H1 (cell line): Measurements from ENCODE around the gene BEST3. TPM values are rescaled to one million over a fixed set of nuclear protein-coding genes. Genes with fewer than 3 reads are reported as not detected.

Experiments
- CTCF ChIA-PET: fragments of 300-600 bp; sonication (Branson Sonifier 250); formaldehyde crosslinking; loops from one replicate; lab custom pipeline; 2021; ENCODE audit not compliant: partially characterized antibody; lab: Charles Lee
- POLR2A ChIA-PET: fragments of 300-600 bp; sonication (Branson Sonifier 250); formaldehyde crosslinking; loops from one replicate; lab custom pipeline; 2021; ENCODE audit warnings: inconsistent platforms; ENCODE audit not compliant: partially characterized antibody; lab: Charles Lee
- DNase-seq, 2 experiments: peaks; one replicate each; pipeline versions ENCODE4 v3.0.0 to v3.0.0-alpha.2; 2010 to 2022; ENCODE audit warnings: low spot score in 2 of 2, low read depth in 1 of 2, mixed read lengths in 1 of 2
- FAIRE-seq: peaks from 2 replicates; lab custom pipeline; 2011; peaks lifted over from hg19 to GRCh38; lab: Jason Lieb, UNC
- H2AFZ ChIP-seq: 2 replicates; pipeline ENCODE4 v1.8.1; 2012; ENCODE audit warnings: low read length, inconsistent platforms
- H2AK5ac ChIP-seq: 2 replicates; pipeline ENCODE4 v1.6.1; 2013; ENCODE audit warnings: low read depth, low read length
- H2BK120ac ChIP-seq: replicated peaks from 2 replicates; pipeline ENCODE3; 2013; ENCODE audit warnings: low read depth, low read length, inconsistent platforms
- H2BK12ac ChIP-seq: 2 replicates; pipeline ENCODE4 v1.6.1; 2013; ENCODE audit warnings: low read depth, low read length
- H2BK15ac ChIP-seq: 2 replicates; pipeline ENCODE4 v1.6.1; 2013; ENCODE audit warnings: low read length
- H2BK20ac ChIP-seq: 2 replicates; pipeline ENCODE4 v1.6.1; 2013; ENCODE audit warnings: low read length
- H2BK5ac ChIP-seq: 2 replicates; pipeline ENCODE4 v1.6.1; 2013; ENCODE audit warnings: low read depth, low read length
- H3K14ac ChIP-seq: 2 replicates; pipeline ENCODE4 v1.6.1; 2013; ENCODE audit warnings: inconsistent platforms; ENCODE audit not compliant: insufficient read length
- H3K18ac ChIP-seq: 2 replicates; pipeline ENCODE4 v1.6.1; 2013; ENCODE audit warnings: low read length; ENCODE audit errors: extremely low read depth
- H3K23ac ChIP-seq: 2 replicates; pipeline ENCODE4 v1.6.1; 2013; ENCODE audit warnings: inconsistent platforms; ENCODE audit not compliant: insufficient read length
- H3K23me2 ChIP-seq: 2 replicates; pipeline ENCODE4 v1.6.1; 2013; ENCODE audit warnings: low read depth, low read length
- H3K27ac ChIP-seq: 2 replicates; pipeline ENCODE4 v1.6.1; 2011; ENCODE audit warnings: low read depth, low read length, inconsistent platforms
- H3K27me3 ChIP-seq, 4 experiments: replicated peaks in 1 of 4; 1 replicate in 1 of 4; 2 replicates in 3 of 4; pipeline versions ENCODE4 v1.6.1 to v1.8.1; 2011 to 2013; ENCODE audit warnings: low read length in 3 of 4, mild to moderate bottlenecking in 3 of 4, inconsistent platforms in 2 of 4, mixed read lengths in 2 of 4, moderate library complexity in 1 of 4; ENCODE audit not compliant: control insufficient read depth in 3 of 4, insufficient read depth in 3 of 4; ENCODE audit errors: extremely low read depth in 1 of 4
- H3K36me3 ChIP-seq, 4 experiments: 2 replicates each; pipeline versions ENCODE4 v1.6.1 to v1.8.1; 2011 to 2013; ENCODE audit warnings: mild to moderate bottlenecking in 4 of 4, low read length in 3 of 4, moderate library complexity in 2 of 4, control low read depth in 1 of 4, inconsistent platforms in 1 of 4; ENCODE audit not compliant: insufficient read depth in 4 of 4, control insufficient read depth in 2 of 4
- H3K4ac ChIP-seq: replicated peaks from 2 replicates; pipeline ENCODE3; 2013; ENCODE audit warnings: low read length, low read depth, mixed read lengths, inconsistent platforms; ENCODE audit not compliant: insufficient read length
- H3K4me1 ChIP-seq, 4 experiments: replicated peaks in 1 of 4; 1 replicate in 1 of 4; 2 replicates in 3 of 4; pipeline versions ENCODE4 v1.6.1 to v1.8.1; 2011 to 2013; ENCODE audit warnings: low read length in 3 of 4, inconsistent platforms in 2 of 4, mixed read lengths in 1 of 4; ENCODE audit not compliant: insufficient read depth in 4 of 4, control insufficient read depth in 3 of 4
- H3K4me2 ChIP-seq, 2 experiments: 2 replicates each; pipeline versions ENCODE4 v1.6.1 to v1.8.1; 2011 to 2013; ENCODE audit warnings: low read depth in 2 of 2, low read length in 2 of 2, control low read depth in 1 of 2, inconsistent platforms in 1 of 2, mild to moderate bottlenecking in 1 of 2; ENCODE audit not compliant: insufficient read depth in 1 of 2
- H3K4me3 ChIP-seq, 4 experiments: fragments of 200-600, 300-600 bp in 1 of 4; sonication (generic), shearing (Covaris generic), sonication (Bioruptor Twin) in 1 of 4; 2 replicates each; pipeline versions ENCODE4 v1.5.1 to v1.8.1; 2011 to 2016; ENCODE audit warnings: low read length in 4 of 4, low read depth in 3 of 4, control low read depth in 2 of 4, inconsistent platforms in 2 of 4, mild to moderate bottlenecking in 2 of 4, mixed read lengths in 1 of 4, moderate library complexity in 1 of 4; ENCODE audit not compliant: insufficient read depth in 2 of 4; ENCODE audit errors: extremely low read depth in 1 of 4
- H3K56ac ChIP-seq: replicated peaks from 2 replicates; pipeline ENCODE3; 2013; ENCODE audit warnings: low read depth, mild to moderate bottlenecking, mixed read lengths, low read length, inconsistent platforms; ENCODE audit not compliant: insufficient read length
- H3K79me1 ChIP-seq: 2 replicates; pipeline ENCODE4 v1.6.1; 2013; ENCODE audit warnings: low read depth, low read length, control low read depth
- H3K79me2 ChIP-seq, 2 experiments: 2 replicates each; pipeline versions ENCODE4 v1.6.1 to v1.8.1; 2012 to 2013; ENCODE audit warnings: low read length in 2 of 2, mild to moderate bottlenecking in 2 of 2, inconsistent platforms in 1 of 2; ENCODE audit not compliant: insufficient read depth in 2 of 2, control insufficient read depth in 1 of 2
- H3K9ac ChIP-seq, 4 experiments: replicated peaks in 1 of 4; 1 replicate in 1 of 4; 2 replicates in 3 of 4; pipeline versions ENCODE4 v1.6.1 to v1.8.1; 2011 to 2013; ENCODE audit warnings: low read depth in 3 of 4, low read length in 3 of 4, control low read depth in 2 of 4, mild to moderate bottlenecking in 2 of 4, moderate library complexity in 2 of 4, inconsistent platforms in 1 of 4; ENCODE audit errors: extremely low read depth in 1 of 4
- H3K9me3 ChIP-seq, 2 experiments: 2 replicates each; pipeline versions ENCODE4 v1.6.1 to v1.8.1; 2012 to 2013; ENCODE audit warnings: mild to moderate bottlenecking in 2 of 2, moderate library complexity in 2 of 2, control low read depth in 1 of 2, inconsistent platforms in 1 of 2, low read depth in 1 of 2, low read length in 1 of 2, mixed read lengths in 1 of 2; ENCODE audit not compliant: insufficient read depth in 2 of 2
- H4K20me1 ChIP-seq, 2 experiments: replicated peaks in 1 of 2; 2 replicates each; pipeline versions ENCODE3 to v1.8.1; 2011 to 2013; ENCODE audit warnings: inconsistent platforms in 2 of 2, low read length in 2 of 2, mild to moderate bottlenecking in 1 of 2; ENCODE audit not compliant: insufficient read depth in 2 of 2, control insufficient read depth in 1 of 2
- H4K5ac ChIP-seq: 2 replicates; pipeline ENCODE4 v1.6.1; 2013; ENCODE audit warnings: low read length, low read depth, mixed read lengths, inconsistent platforms; ENCODE audit not compliant: insufficient read length
- H4K8ac ChIP-seq: 2 replicates; pipeline ENCODE4 v1.8.0; 2013; ENCODE audit warnings: mild to moderate bottlenecking, moderate library complexity, low read length, inconsistent platforms; ENCODE audit not compliant: insufficient read depth; ENCODE audit errors: extremely low read depth
- H4K91ac ChIP-seq: replicated peaks from 2 replicates; pipeline ENCODE3; 2013; ENCODE audit warnings: low read length, mixed read lengths, inconsistent platforms; ENCODE audit not compliant: insufficient read length
- BACH1 ChIP-seq: IDR thresholded peaks from 2 replicates; pipeline ENCODE4 v1.6.1; 2012; ENCODE audit warnings: low read length, improper control_type of control experiment
- EZH2 ChIP-seq: fragments of 200-600 bp; sonication (generic); IDR thresholded peaks from 2 replicates; pipeline ENCODE4 v1.7.1; 2012; ENCODE audit warnings: low read depth, mild to moderate bottlenecking, moderate library complexity, low read length, inconsistent platforms; ENCODE audit not compliant: severe bottlenecking
- JUN ChIP-seq: IDR thresholded peaks from 2 replicates; pipeline ENCODE4 v1.6.1; 2011; ENCODE audit warnings: low read depth, mild to moderate bottlenecking, improper control_type of control experiment, low read length
- USF2 ChIP-seq: IDR thresholded peaks from 2 replicates; pipeline ENCODE4 v1.6.1; 2011; ENCODE audit warnings: low read length, improper control_type of control experiment
- WGBS, 2 experiments: shearing (Covaris generic) in 1 of 2; methylation state at CpG; one replicate each; pipeline versions ENCODE4 v1.1.6 to v1.1.7; 2013 to 2015; ENCODE audit warnings: low lambda C conversion rate in 2 of 2, mixed read lengths in 2 of 2, inconsistent platforms in 1 of 2, low coverage in 1 of 2, missing lambda C conversion rate in 1 of 2; ENCODE audit not compliant: insufficient replicate concordance in 2 of 2, insufficient coverage in 1 of 2, insufficient read length in 1 of 2; ENCODE audit errors: extremely low coverage in 1 of 2, missing lambda C conversion rate in 1 of 2; 5-methylcytosine and 5-hydroxymethylcytosine counted together
- polyA plus RNA-seq, 7 experiments: library from polyadenylated mRNA; depleted of rRNA in 3 of 7; stranded (reverse) in 5 of 7; unstranded in 2 of 7; fragments of >200 nt in 5 of 7; fragments of 200-250 nt in 2 of 7; gene quantifications; 1 replicate in 5 of 7; 2 replicates in 1 of 7; 4 replicates in 1 of 7; pipeline versions ENCODE4 v1.2.1 to v1.2.3, GENCODE V29; 2011 to 2013; ENCODE audit warnings: missing spikeins in 2 of 7, mixed read lengths in 2 of 7
- total RNA-seq: library from RNA; stranded (reverse); fragmentation: NEBNext Ultra II Directional; extraction: Animal tissue kit (Norgen Biotek cat#: 25700); gene quantifications from 2 replicates; pipeline ENCODE4 v1.2.1, GENCODE V29; 2021

BEST3 gene
- total and polyA plus RNA-seq, 2 of the 8 experiments (the other 6 are each of a cell fraction or from before 2014, with no cell fraction given): 0.17 TPM; not detected in 1

DNA sequence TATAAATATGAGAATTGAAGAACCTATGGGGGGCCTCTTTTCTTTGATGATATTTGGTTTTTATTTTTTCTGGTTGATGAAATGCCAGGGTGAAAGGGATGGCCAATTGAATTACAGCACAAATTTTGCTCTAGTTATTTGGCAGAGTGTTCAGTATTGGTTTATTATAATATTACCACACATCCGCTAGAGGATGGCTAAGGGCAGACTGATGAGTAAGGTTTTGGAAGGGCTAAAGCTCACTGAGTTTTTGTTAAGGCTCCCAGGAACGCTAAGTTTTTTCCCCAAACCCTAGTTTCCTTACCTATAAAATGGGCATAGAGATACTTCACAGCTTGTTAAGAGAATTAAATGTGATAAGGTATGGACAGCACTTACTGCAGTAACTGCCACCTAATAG lies 54.1 kb downstream of the BEST3 start:
- Histone ChIP-seq H3K79me2 (no peaks in the 10 kb centered on the region), H4K91ac (no peak overlapping the region), H3K79me1 (no peaks in the 10 kb centered on the region), H3K4me2 (no peak overlapping the region), H2BK15ac (no peak overlapping the region), H3K14ac (no peak overlapping the region), H4K8ac (no peak overlapping the region), H2BK12ac (no peak overlapping the region), H4K20me1 (no peaks in the 10 kb centered on the region), H3K27ac (no peak overlapping the region), H2BK5ac (no peak overlapping the region), H3K18ac (no peak overlapping the region), H2BK20ac (no peak overlapping the region), H3K56ac (no peak overlapping the region), H2AFZ (no peak overlapping the region), H4K5ac (no peak overlapping the region), H3K4me3 (no peak overlapping the region), H3K9ac (no peak overlapping the region), H3K27me3 (no peaks in the 10 kb centered on the region), H3K4ac (no peak overlapping the region), H3K9me3 (no peaks in the 10 kb centered on the region), H2AK5ac (no peak overlapping the region), H3K23me2 (no peaks in the 10 kb centered on the region), H2BK120ac (no peak overlapping the region), H3K36me3 (no peaks in the 10 kb centered on the region), H3K23ac (no peak overlapping the region), H3K4me1 (no peaks in the 10 kb centered on the region)
- CTCF ChIA-PET: interaction anchor here (3.0 kb wide), 1 partner anchor 15 kb away, joined by 16 read pairs; no protein-coding TSS in a partner anchor
- 92% methylated on average over 2 of the region's 2 CpGs; no CpG with 5 or more reads in 1 of the 2 experiments for WGBS, 2 experiments
- POLR2A ChIA-PET: interaction anchor here (0.8 kb wide), 1 partner anchor 55 kb away, joined by 3 read pairs; no protein-coding TSS in a partner anchor
- DNase-seq (no peak), FAIRE-seq (no peak)
- TF ChIP-seq BACH1 (no peak), USF2 (no peak), EZH2 (no peak), JUN (no peak)
